HepG2 (cell line): ENCODE results near the gene MAJIN. TPM values are rescaled to one million over a fixed set of nuclear protein-coding genes. Genes with fewer than 3 reads are reported as not detected.

Source experiments
- BCL6 ChIP-seq: IDR thresholded peaks from 2 replicates; pipeline ENCODE4 v1.6.1; 2016; ENCODE audit warnings: missing genetic modification reagents, missing compliant biosample characterization
- DNMT1 ChIP-seq: sonication (generic); formaldehyde crosslinking; IDR thresholded peaks from 2 replicates; pipeline ENCODE4 v1.5.1; 2020; ENCODE audit warnings: mild to moderate bottlenecking, missing genetic modification reagents
- NR2F6 ChIP-seq, 2 experiments: IDR thresholded peaks; 2 replicates each; pipeline ENCODE4 v1.6.1; 2016; ENCODE audit warnings: antibody characterized with exemption in 1 of 2, mild to moderate bottlenecking in 1 of 2
- THAP9 ChIP-seq: sonication (generic); formaldehyde crosslinking; IDR thresholded peaks from 2 replicates; pipeline ENCODE4; 2020; ENCODE audit warnings: missing genetic modification reagents, mild to moderate bottlenecking, borderline replicate concordance
- ZBTB40 ChIP-seq, 2 experiments: fragments of 450-650 bp in 1 of 2; sonication (generic) in 1 of 2; formaldehyde crosslinking in 1 of 2; IDR thresholded peaks; 2 replicates each; pipeline versions ENCODE4 v1.6.1 to v1.8.0; 2016 to 2022; ENCODE audit warnings: antibody characterized with exemption in 1 of 2, mild to moderate bottlenecking in 1 of 2, missing genetic modification reagents in 1 of 2
- ZMYM4 ChIP-seq: sonication (generic); formaldehyde crosslinking; IDR thresholded peaks from 2 replicates; pipeline ENCODE4 v1.8.1; 2023; ENCODE audit warnings: mild to moderate bottlenecking, missing genetic modification reagents
- ZNF513 ChIP-seq: sonication (generic); formaldehyde crosslinking; conservative IDR thresholded peaks from 2 replicates; pipeline ENCODE4 v1.5.0; 2020; ENCODE audit warnings: missing genetic modification reagents
- ZNF543 ChIP-seq: sonication (generic); formaldehyde crosslinking; IDR thresholded peaks from 2 replicates; pipeline ENCODE4 v1.4.0; 2020; ENCODE audit warnings: mild to moderate bottlenecking, missing genetic modification reagents
- ZNF557 ChIP-seq: sonication (generic); formaldehyde crosslinking; IDR thresholded peaks from 2 replicates; pipeline ENCODE4 v1.4.0; 2020; ENCODE audit warnings: missing genetic modification reagents
- ZNF772 ChIP-seq: sonication (generic); formaldehyde crosslinking; IDR thresholded peaks from 2 replicates; pipeline ENCODE4 v1.5.0; 2020; ENCODE audit warnings: mild to moderate bottlenecking, missing genetic modification reagents
- ZSCAN21 ChIP-seq: sonication (generic); formaldehyde crosslinking; IDR thresholded peaks from 2 replicates; pipeline ENCODE4 v1.8.0; 2022; ENCODE audit warnings: mild to moderate bottlenecking, missing genetic modification reagents, moderate library complexity, borderline replicate concordance
- polyA plus RNA-seq, 8 experiments: library from polyadenylated mRNA; depleted of rRNA in 3 of 8; stranded (reverse) in 7 of 8; unstranded in 1 of 8; fragments of >200 nt; fragmentation: Illumina TruSeq in 4 of 8; extraction: Trizol in 4 of 8; gene quantifications; 2 replicates each; pipeline versions ENCODE4 v1.2.1 to v1.2.3, GENCODE V29; 2011 to 2016; ENCODE audit warnings: low read depth in 4 of 8, missing spikeins in 1 of 8, mixed read lengths in 1 of 8; ENCODE audit not compliant: insufficient read depth in 1 of 8
- total RNA-seq, 5 experiments: library from RNA; depleted of rRNA; stranded (reverse); fragments of >200 nt; fragmentation: Illumina TruSeq; extraction: Trizol; gene quantifications; 2 replicates each; pipeline ENCODE4 v1.2.3, GENCODE V29; 2016; ENCODE audit warnings: low read depth in 1 of 5
- TF ChIP-seq, protein P1 (sequence below): sonication (generic); formaldehyde crosslinking; IDR thresholded peaks from 2 replicates; pipeline ENCODE4 v1.5.0; 2020; ENCODE audit warnings: mild to moderate bottlenecking, missing genetic modification reagents, moderate library complexity

Gene MAJIN
- total and polyA plus RNA-seq, 2 of the 13 experiments (the other 11 are each of a cell fraction or from before 2014, with no cell fraction given): not detected

DNA sequence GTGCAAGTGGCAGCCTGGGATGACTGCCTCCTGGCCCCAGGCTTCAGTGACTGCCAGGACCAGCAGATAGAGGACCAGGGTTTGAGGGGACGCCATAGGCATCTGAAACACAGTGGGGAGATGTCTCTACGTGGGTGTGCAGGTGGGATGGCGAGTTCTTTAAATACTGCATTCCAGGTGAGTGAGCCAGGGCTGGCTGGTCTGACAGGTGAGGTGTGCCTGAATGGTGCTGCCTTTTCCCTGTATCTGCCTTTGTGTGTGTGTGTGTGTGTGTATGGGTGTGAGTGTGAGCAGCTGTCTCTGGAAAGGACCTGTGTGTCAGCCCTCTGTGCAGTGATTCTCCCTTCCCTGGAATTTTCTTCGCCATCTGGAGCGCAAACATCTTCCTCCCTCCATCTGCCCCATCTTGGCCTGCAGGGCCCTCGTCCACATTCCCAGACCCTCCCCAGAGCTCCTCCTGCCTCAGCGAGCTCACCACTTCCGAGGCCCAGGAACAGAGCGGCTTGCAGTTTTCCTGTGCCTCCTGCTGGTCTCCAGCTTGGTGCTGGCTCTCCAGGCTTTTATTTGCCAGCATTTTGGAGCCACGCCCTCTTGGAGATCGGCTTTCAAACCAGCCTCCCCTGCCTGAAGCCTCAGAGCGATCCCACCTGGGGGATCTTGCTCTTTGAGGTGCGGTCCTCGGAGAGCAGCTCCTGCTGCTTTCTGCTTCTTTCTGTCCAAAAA is 36.4 kb downstream of the MAJIN start, which contains the start of gene GPHA2 (continued):
- TF ChIP-seq ZNF772 (CRISPR knock-in tag) (0 out of 2 replicates have a peak, but pooled peaks have one; percentile 55), ZNF513 (CRISPR knock-in tag) (no peak), THAP9 (CRISPR knock-in tag) (no peak), ZNF557 (0 out of 2 replicates have a peak, but pooled peaks have one; percentile 24), ZNF543 (CRISPR knock-in tag) (no peak), BCL6 (CRISPR knock-in tag) (0 out of 2 replicates have a peak, but pooled peaks have one; percentile 21), NR2F6 (IDR thresholded peaks at IDR 0.05) (no peak), NR2F6 (CRISPR knock-in tag; IDR thresholded peaks at IDR 0.05) (0 out of 2 replicates have a peak, but pooled peaks have one; percentile 19), ZMYM4 (CRISPR knock-in tag) (0 out of 2 replicates have a peak, but pooled peaks have one; percentile 31), ZSCAN21 (peak; percentile 25; the same call in 1 of the 2 replicates), DNMT1 (CRISPR knock-in tag) (0 out of 2 replicates have a peak, but pooled peaks have one; percentile 29), ZBTB40 (IDR thresholded peaks at IDR 0.05) (no peak), ZBTB40 (CRISPR knock-in tag; IDR thresholded peaks at IDR 0.05) (no peak)
- TF ChIP-seq, protein P1, sequence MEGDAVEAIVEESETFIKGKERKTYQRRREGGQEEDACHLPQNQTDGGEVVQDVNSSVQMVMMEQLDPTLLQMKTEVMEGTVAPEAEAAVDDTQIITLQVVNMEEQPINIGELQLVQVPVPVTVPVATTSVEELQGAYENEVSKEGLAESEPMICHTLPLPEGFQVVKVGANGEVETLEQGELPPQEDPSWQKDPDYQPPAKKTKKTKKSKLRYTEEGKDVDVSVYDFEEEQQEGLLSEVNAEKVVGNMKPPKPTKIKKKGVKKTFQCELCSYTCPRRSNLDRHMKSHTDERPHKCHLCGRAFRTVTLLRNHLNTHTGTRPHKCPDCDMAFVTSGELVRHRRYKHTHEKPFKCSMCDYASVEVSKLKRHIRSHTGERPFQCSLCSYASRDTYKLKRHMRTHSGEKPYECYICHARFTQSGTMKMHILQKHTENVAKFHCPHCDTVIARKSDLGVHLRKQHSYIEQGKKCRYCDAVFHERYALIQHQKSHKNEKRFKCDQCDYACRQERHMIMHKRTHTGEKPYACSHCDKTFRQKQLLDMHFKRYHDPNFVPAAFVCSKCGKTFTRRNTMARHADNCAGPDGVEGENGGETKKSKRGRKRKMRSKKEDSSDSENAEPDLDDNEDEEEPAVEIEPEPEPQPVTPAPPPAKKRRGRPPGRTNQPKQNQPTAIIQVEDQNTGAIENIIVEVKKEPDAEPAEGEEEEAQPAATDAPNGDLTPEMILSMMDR (CRISPR knock-in tag): peak; percentile 60
